ENCODE measurements around the gene CCDC27.

The CCDC27 gene

DNA sequence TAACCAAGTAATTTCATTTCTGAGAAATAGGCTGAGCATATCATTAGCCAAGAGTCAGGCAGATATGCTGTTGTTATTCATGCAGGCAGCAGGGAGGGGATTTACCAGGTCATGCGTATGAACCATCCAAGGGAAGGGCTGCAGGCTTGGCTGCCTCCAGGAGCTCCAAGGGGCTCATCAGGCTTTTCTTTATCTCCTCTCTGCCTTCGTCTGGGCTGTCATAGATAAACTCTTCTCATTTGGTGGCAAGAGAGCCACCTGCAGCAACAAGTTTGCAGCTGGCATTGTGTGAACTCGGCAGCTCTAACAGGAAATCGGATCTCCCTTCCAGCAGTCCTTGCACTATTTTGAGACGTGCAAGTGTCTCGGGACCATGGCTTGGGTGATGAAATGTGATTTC lies 7.5 kb downstream of the CCDC27 start:
- no peak for DNase-seq (ENCODE audit: low spot score)

GRCh38 chr1:3761296-3762010 lies 9.2 kb downstream of the CCDC27 start:
- no peak for DNase-seq (ENCODE audit: low spot score)

GRCh38 chr1:3762151-3762872 lies 10.1 kb downstream of the CCDC27 start:
- DNase-seq (ENCODE audit: low spot score): no peak

DNA sequence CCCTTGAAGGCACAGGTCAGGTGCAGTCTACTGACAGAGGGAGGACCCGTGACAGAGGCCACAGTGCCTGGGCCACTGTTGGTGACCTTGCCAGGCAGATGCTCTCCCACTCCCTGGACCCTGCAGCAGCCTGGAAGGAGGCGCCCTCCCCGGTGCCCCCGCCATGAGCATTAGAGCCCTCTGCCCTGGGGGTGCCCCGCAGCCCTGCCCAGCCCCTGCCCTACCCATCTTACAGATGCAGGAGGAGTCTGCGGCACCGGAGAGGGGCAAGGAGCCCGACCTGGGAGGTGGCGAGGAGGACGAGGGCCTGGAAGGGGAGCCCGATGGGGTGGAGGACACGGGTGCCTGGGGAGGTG lies 10.6 kb downstream of the CCDC27 start:
- no peak for DNase-seq (ENCODE audit: low spot score)

DNA sequence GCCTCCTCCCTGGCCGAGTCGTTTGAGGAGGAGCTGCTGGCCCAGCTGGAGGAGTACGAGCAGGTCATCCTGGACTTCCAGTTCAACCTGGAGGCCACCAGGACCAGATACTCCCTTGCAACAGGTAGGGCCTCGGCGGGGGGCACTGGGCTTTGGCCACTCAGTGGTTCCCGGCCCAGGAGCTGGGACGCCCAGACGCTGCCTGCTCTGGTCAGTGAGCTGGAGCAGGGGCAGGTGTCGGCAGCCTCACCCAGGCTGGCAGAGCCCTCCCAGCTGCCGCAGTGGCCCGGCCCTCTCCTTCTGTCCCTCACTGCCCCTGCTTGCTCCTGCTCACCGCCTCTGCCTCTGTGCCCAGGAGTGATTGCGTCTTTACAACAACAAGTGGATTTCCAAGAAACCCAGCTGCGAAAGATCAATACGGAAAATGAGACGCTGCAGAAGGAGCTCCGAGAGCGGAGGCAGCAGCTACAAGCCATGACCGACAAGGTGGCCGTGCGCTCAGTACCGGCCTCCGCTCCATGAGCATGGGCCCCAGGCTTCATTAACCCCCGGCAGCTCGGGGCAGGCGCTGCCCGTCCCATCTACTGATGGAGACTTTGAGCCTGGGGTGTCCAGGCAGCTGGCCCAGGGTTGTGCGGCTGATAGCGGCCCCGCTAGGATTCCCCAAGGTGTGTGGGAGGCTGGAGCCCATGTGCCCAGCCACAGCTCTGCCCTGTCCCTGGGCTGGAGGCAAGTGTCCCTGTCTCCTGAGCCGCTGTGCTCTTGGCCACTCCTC lies 11.3 kb downstream of the CCDC27 start:
- no peak for DNase-seq (ENCODE audit: low spot score)

DNA sequence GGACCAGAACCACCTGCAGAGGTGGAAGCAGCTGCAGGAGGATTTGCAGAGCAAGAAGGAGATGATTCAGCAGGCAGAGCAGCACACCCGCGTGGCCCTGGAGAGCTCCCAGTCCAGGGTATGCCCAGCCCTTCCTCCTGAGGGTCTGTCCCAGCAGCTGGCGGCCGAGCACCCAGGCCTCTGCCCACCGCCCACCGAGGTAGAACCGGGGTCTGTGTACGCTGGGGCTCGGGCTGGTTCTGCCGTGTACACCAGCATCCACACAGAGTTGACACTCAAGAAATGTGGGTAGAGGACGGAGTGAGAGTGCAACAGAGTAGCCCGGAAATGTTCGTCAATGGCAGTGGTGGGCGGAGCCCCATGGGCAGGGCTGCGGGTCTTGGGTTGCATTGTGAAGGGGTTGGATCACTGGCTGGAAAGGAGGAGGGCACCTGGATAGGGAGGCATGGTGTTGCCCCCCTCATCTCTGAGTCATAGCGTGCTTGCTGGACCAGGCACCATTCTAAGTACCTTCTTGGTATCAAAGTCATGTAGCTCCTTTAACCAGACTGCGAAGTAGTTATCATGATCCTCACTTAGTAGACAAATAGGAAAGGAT lies 15.2 kb downstream of the CCDC27 start:
- DNase-seq (ENCODE audit: low spot score): no peak

DNA sequence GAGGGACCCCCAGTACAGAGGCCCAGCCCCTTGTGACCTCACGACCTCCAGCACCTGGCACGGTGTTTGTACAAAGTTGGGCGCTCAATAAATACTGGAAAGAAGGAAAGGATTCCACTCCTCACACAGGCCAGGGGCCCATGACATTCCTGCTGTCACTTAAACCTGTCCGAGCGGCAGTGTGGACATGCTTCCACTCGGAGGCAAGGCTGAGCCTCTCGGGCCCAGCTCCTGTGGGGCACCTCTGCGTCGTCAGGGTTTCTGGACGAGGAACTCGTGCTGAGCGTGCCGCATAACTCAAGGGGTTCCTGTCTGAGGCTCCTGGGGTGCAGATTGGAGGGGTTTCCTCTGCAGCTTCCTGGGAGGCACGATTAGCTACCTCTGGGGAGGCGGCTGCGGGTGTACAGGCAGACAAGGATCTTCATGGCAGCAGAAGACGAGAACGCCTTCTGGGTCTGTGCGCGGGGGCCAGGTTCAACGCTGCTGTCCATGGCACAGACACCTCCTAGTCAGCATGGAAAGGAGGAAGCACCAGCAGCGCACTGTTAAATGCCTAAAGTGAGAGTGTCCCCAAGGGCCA lies 16.7 kb downstream of the CCDC27 start:
- no peak for DNase-seq (ENCODE audit: low spot score)

- no peak for DNase-seq (ENCODE audit: low spot score)
Measured at GRCh38 chr1:3770047-3770765, 18.0 kb downstream of the CCDC27 start.

- DNase-seq (ENCODE audit: low spot score): no peak
Measured at GRCh38 chr1:3771108-3772026, 19.1 kb downstream of the CCDC27 start.

- DNase-seq (ENCODE audit: low spot score): peak; percentile 94
Measured at GRCh38 chr1:3772027-3772714, 19.9 kb downstream of the CCDC27 start.

GRCh38 chr1:3772715-3773571 lies 20.7 kb downstream of the CCDC27 start, which contains the start of gene SMIM1:
Gene SMIM1 (plus strand): TSS chr1:3772749. CDS start chr1:3775374, 2,625 bp downstream.
- DNase-seq (ENCODE audit: low spot score): no peak

DNA sequence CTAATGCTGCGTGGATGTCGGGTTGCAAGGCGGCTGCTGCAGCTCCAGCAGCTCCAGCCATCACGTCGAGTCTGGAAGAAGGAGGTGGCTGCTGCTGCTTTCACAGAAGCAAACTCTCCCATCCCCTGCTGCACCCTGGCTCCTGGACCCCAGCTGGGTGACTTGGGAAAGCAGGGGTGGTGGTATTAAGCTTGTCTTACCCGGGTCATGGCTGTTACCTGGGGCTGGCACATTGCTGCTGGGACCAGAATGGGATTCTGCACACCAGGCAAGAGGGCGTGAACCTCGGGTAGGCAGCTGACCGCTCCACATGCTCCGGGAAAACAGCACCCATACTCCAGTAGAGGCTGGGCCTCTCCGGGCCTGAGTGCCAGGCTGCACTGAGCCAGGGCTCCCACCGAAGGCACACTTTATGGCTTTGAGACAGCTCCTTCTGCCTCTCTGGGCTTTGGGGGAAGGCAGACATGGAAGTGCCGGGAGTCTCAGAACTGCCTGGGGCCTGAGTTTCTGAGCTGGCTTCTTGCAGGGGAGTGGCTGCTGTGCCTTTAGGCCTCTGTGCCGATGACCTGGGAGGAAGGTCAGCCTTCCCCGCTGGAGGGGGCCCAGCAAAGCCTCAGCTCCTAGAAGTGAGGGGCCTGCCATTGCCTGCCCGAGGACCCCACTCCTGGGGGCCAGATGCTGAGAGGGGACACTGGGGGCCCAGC lies 21.5 kb downstream of the CCDC27 start:
- no peak for DNase-seq (ENCODE audit: low spot score)

- no peak for DNase-seq (ENCODE audit: low spot score)
Measured at GRCh38 chr1:3774276-3774945, 22.2 kb downstream of the CCDC27 start.

DNA sequence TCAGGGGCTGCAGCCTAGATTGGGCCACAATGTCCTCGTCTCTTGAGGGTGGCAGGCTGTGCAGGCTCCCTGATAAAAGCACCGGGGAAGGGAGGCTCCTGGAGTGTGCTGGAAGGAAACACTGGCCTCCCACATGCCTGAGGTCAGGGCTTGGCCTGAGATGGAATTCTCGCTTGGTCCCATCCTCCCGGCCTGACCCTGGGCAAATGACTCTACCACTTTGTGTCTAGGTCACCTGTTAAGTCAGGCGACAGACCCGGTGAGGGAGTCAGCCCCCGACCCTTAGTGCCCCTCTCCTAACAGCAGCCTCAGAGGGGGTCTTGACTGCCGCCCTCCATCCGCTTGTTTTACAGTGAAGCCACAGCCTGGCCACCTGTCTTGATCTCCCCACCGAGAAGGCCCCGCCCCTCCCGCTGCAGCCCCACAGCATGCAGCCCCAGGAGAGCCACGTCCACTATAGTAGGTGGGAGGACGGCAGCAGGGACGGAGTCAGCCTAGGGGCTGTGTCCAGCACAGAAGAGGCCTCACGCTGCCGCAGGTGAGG lies 22.8 kb downstream of the CCDC27 start:
- no peak for DNase-seq (ENCODE audit: low spot score)

GRCh38 chr1:3775490-3776230 lies 23.4 kb downstream of the CCDC27 start:
- DNase-seq (ENCODE audit: low spot score): no peak

GRCh38 chr1:3776231-3776961 lies 24.1 kb downstream of the CCDC27 start:
- DNase-seq (ENCODE audit: low spot score): no peak

All from left forelimb (tissue), 1 donor.